Neural progenitor cell (in vitro differentiated cells): ENCODE results near the gene GRIK1. TPM values are rescaled to one million over a fixed set of nuclear protein-coding genes. Genes with fewer than 3 reads are reported as not detected.

Source experiments
- DNase-seq: peaks from one replicate; pipeline ENCODE4 v3.0.0-alpha.2; 2016; ENCODE audit warnings: low spot score
- H2AFZ ChIP-seq: fragments of 200-600 bp; sonication (generic); replicated peaks from 2 replicates; pipeline ENCODE4 v1.6.1; 2016; ENCODE audit warnings: antibody characterized with exemption
- H3F3A ChIP-seq: fragments of 200-600 bp; sonication (generic); 2 replicates; pipeline ENCODE4 v1.6.1; 2016; ENCODE audit warnings: antibody characterized with exemption, low read depth
- H3K27ac ChIP-seq: fragments of 200-600 bp; sonication (generic); 2 replicates; pipeline ENCODE4 v1.5.1; 2016; ENCODE audit warnings: mild to moderate bottlenecking
- H3K27me3 ChIP-seq: fragments of 200-600 bp; sonication (generic); 2 replicates; pipeline ENCODE4 v1.6.1; 2016; ENCODE audit warnings: mild to moderate bottlenecking, moderate library complexity
- H3K36me3 ChIP-seq: fragments of 200-600 bp; sonication (generic); 2 replicates; pipeline ENCODE4 v1.5.1; 2016
- H3K4me1 ChIP-seq: fragments of 200-600 bp; sonication (generic); 2 replicates; pipeline ENCODE4 v1.6.1; 2016; ENCODE audit warnings: mixed run types
- H3K4me2 ChIP-seq: fragments of 200-600 bp; sonication (generic); 2 replicates; pipeline ENCODE4 v1.6.1; 2016
- H3K4me3 ChIP-seq: fragments of 200-600 bp; sonication (generic); 2 replicates; pipeline ENCODE4 v1.5.1; 2016
- H3K79me2 ChIP-seq: fragments of 200-600 bp; sonication (generic); 2 replicates; pipeline ENCODE4 v1.6.1; 2016; ENCODE audit warnings: low read depth
- H3K9ac ChIP-seq: fragments of 200-600 bp; sonication (generic); 2 replicates; pipeline ENCODE4 v1.6.1; 2016
- H3K9me3 ChIP-seq: fragments of 200-600 bp; sonication (generic); 2 replicates; pipeline ENCODE4 v1.5.1; 2016; ENCODE audit warnings: low read depth
- H4K20me1 ChIP-seq: fragments of 200-600 bp; sonication (generic); 2 replicates; pipeline ENCODE4 v1.6.1; 2016; ENCODE audit warnings: low read depth
- H3K27ac Mint-ChIP-seq: 3 replicates; pipeline ENCODE4 v1.8.0; 2021; ENCODE audit warnings: mixed read lengths
- H3K27me3 Mint-ChIP-seq: 2 replicates; pipeline ENCODE4 v1.8.0; 2022; ENCODE audit warnings: low read depth, mild to moderate bottlenecking, inconsistent platforms, moderate library complexity, mixed read lengths; ENCODE audit not compliant: insufficient read depth
- H3K36me3 Mint-ChIP-seq: 3 replicates; pipeline ENCODE4 v1.8.0; 2021; ENCODE audit warnings: mixed read lengths
- H3K4me1 Mint-ChIP-seq: 3 replicates; pipeline ENCODE4 v1.8.0; 2021; ENCODE audit warnings: mixed read lengths
- H3K4me3 Mint-ChIP-seq: 3 replicates; pipeline ENCODE4 v1.8.0; 2021; ENCODE audit warnings: mild to moderate bottlenecking, moderate library complexity, mixed read lengths
- H3K9me3 Mint-ChIP-seq: 3 replicates; pipeline ENCODE4 v1.8.0; 2020; ENCODE audit warnings: mixed read lengths
- CTCF ChIP-seq: fragments of 200-600 bp; sonication (generic); IDR thresholded peaks from 2 replicates; pipeline ENCODE4 v1.5.1; 2017; ENCODE audit warnings: antibody characterized with exemption, mild to moderate bottlenecking
- EZH2 ChIP-seq: fragments of 200-600 bp; sonication (generic); IDR thresholded peaks from 2 replicates; pipeline ENCODE4 v1.6.1; 2017; ENCODE audit warnings: antibody characterized with exemption, mild to moderate bottlenecking, moderate library complexity
- EZH2phosphoT487 ChIP-seq: fragments of 200-600 bp; sonication (generic); IDR thresholded peaks from 2 replicates; pipeline ENCODE4 v1.6.1; 2017; ENCODE audit warnings: antibody characterized with exemption
- total RNA-seq: library from RNA; depleted of rRNA; stranded (reverse); fragments of >200 nt; gene quantifications from 2 replicates; pipeline ENCODE4 v1.2.3, GENCODE V29; 2015; ENCODE audit warnings: low replicate concordance

The GRIK1 gene
- total RNA-seq, 1 donor from 2014 or later, result 1.6 TPM

GRCh38 chr21:29550205-29550604, 389.6 kb downstream of the GRIK1 start:
- Histone ChIP-seq H4K20me1 (no peaks in the 10 kb centered on the region), H3K79me2 (no peaks in the 10 kb centered on the region), H2AFZ (no peak overlapping the region), H3K9ac (no peak overlapping the region), H3K4me3 (no peak overlapping the region), H3K36me3 (no peaks in the 10 kb centered on the region), H3K27ac (no peak overlapping the region), H3F3A (no peaks in the 10 kb centered on the region), H3K4me2 (no peak overlapping the region), H3K4me1 (no peaks in the 10 kb centered on the region), H3K27me3 (no peaks in the 10 kb centered on the region), H3K9me3 (no peaks in the 10 kb centered on the region)
- Mint-ChIP-seq H3K9me3 (no peaks in the 10 kb centered on the region), H3K36me3 (no peaks in the 10 kb centered on the region), H3K27me3 (no peaks in the 10 kb centered on the region), H3K4me1 (no peaks in the 10 kb centered on the region), H3K27ac (no peak overlapping the region), H3K4me3 (no peak overlapping the region)
- TF ChIP-seq EZH2, result no peak
- no peak for TF ChIP-seq CTCF
- no peak for TF ChIP-seq EZH2phosphoT487
- no peak for DNase-seq

DNA sequence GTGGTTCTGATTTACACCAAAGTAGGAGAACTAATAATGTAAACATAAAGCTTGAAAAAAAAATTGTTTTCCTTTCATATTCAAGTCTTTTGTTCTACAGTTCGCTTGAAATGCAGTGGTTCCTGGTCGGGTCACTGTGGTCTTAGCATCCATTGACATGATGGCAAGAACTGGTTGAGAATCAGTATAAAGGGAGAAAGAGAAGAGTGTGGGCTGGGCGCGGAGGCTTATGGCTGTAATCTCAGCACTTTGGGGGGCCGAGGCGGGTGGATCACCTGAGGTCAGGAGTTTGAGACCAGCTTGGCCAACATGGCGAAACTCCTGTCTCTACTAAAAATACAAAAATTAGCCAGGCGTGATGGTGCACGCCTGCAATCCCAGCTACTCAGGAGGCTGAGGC, 390.2 kb downstream of the GRIK1 start:
- Mint-ChIP-seq H3K4me1 (no peaks in the 10 kb centered on the region), H3K27me3 (no peaks in the 10 kb centered on the region), H3K4me3 (no peak overlapping the region), H3K36me3 (no peaks in the 10 kb centered on the region), H3K27ac (no peak overlapping the region), H3K9me3 (no peaks in the 10 kb centered on the region)
- Histone ChIP-seq H3K9ac (no peak overlapping the region), H3K4me3 (no peak overlapping the region), H3K27me3 (no peaks in the 10 kb centered on the region), H2AFZ (no peak overlapping the region), H3K27ac (no peak overlapping the region), H3F3A (no peaks in the 10 kb centered on the region), H3K9me3 (no peaks in the 10 kb centered on the region), H3K4me1 (no peaks in the 10 kb centered on the region), H4K20me1 (no peaks in the 10 kb centered on the region), H3K36me3 (no peaks in the 10 kb centered on the region), H3K4me2 (no peak overlapping the region), H3K79me2 (no peaks in the 10 kb centered on the region)
- no peak for DNase-seq
- no peak for TF ChIP-seq CTCF

- Mint-ChIP-seq H3K27me3 (no peaks in the 10 kb centered on the region), H3K4me3 (no peak overlapping the region), H3K4me1 (no peaks in the 10 kb centered on the region), H3K9me3 (no peaks in the 10 kb centered on the region), H3K27ac (no peak overlapping the region), H3K36me3 (no peaks in the 10 kb centered on the region)
- Histone ChIP-seq H3K9me3 (no peaks in the 10 kb centered on the region), H4K20me1 (no peaks in the 10 kb centered on the region), H3K27me3 (no peaks in the 10 kb centered on the region), H2AFZ (no peak overlapping the region), H3K4me3 (no peak overlapping the region), H3K79me2 (no peaks in the 10 kb centered on the region), H3K36me3 (no peaks in the 10 kb centered on the region), H3K4me1 (no peaks in the 10 kb centered on the region), H3F3A (no peaks in the 10 kb centered on the region), H3K27ac (no peak overlapping the region), H3K4me2 (no peak overlapping the region), H3K9ac (no peak overlapping the region)
- no peak for TF ChIP-seq EZH2phosphoT487
- no peak for DNase-seq
Observed at GRCh38 chr21:29547998-29548397, 391.8 kb downstream of the GRIK1 start.

DNA sequence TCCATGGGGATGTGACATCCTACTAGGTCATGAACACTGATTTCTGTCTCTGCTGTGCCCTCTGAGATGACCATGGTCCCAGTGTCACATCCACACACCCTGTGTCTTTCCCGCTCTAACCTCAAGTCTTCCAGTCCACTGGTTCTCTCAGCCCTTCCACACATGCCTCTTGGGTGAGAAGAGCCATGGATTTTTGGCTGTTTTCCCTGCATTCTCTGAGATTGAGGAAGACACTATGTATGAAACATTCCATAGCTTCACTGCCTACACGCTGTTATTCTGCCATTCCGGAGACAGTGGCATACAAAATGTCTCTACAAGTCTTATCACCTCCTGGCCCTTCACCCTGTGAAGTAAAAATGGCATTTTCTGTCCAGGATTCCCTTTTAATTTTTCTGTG, 393.7 kb downstream of the GRIK1 start:
- H3K36me3 Mint-ChIP-seq, result no peaks in the 10 kb centered on the region
- Histone ChIP-seq H2AFZ (no peak overlapping the region), H3K27me3 (no peaks in the 10 kb centered on the region), H3K4me3 (no peak overlapping the region), H3K4me2 (no peak overlapping the region), H3K79me2 (no peaks in the 10 kb centered on the region), H3F3A (no peaks in the 10 kb centered on the region), H3K9me3 (no peaks in the 10 kb centered on the region), H3K9ac (no peak overlapping the region), H3K36me3 (no peaks in the 10 kb centered on the region), H3K27ac (no peak overlapping the region), H4K20me1 (no peaks in the 10 kb centered on the region), H3K4me1 (no peaks in the 10 kb centered on the region)
- H3K27ac Mint-ChIP-seq, result peak overlapping the region; percentile 36
- DNase-seq, result no peak
- H3K4me1 Mint-ChIP-seq, result no peaks in the 10 kb centered on the region
- no peaks in the 10 kb centered on the region for H3K27me3 Mint-ChIP-seq
- TF ChIP-seq CTCF (no peak), EZH2 (no peak), EZH2phosphoT487 (no peak)
- H3K9me3 Mint-ChIP-seq, result no peaks in the 10 kb centered on the region
- H3K4me3 Mint-ChIP-seq, result no peak overlapping the region
